Activated T-helper 1 cell treated with Interleukin-2 at 50 U/mL for 16 hours (primary cell): Measurements from ENCODE around the gene PTX4.
"Not testable (repeated sequence)": the region's sequence is repeated elsewhere in the genome, so short reads cannot be mapped to it uniquely, and the experiment has no call there.

Experiments used
- DNase-seq: peaks from one replicate; pipeline ENCODE4 v3.0.0-alpha.2; 2020; ENCODE audit warnings: low read depth

Gene PTX4

DNA sequence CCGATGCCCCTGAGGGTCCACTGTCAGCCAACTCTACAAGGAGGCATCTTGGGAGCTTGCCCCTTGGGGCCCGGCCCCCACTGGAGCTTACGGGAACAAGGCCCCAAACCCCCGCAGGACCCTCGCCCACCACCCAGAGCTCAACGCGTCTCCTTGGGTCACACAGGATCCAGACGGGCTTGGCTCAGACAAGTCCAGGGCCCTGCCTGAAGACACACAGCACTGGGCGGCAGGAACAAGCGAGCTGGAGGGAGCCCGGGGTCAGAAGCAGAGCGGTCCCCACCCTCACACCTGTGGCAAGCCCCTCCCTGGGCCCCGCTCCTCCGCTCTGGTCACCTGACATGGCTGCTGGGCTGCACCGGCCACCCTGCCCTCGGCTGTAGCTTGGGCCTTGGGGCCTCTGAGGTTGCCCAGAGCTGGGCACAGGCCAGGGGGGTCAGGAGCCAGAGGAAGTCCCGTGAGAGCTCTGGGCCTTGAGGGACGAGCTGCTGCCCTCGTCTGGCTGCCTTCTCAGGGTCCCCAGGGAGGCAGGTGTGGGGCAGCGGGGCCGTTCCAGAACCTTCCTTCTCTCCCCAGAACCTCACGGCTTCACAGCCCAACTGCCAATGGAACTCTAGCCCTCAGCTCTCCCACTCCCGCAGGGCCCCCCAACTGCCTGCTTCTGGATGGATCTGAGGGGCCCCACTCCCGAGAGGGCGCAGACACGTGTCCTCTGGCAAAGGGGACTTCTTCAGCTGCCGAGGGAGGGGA lies 44.6 kb downstream of the PTX4 start, which contains the start of gene CCDC154:
TSS of gene CCDC154 (minus strand) at position 577 of the 750 bp plus-strand sequence. CDS start at position 343, 234 bp downstream.
- no peak for DNase-seq

DNA sequence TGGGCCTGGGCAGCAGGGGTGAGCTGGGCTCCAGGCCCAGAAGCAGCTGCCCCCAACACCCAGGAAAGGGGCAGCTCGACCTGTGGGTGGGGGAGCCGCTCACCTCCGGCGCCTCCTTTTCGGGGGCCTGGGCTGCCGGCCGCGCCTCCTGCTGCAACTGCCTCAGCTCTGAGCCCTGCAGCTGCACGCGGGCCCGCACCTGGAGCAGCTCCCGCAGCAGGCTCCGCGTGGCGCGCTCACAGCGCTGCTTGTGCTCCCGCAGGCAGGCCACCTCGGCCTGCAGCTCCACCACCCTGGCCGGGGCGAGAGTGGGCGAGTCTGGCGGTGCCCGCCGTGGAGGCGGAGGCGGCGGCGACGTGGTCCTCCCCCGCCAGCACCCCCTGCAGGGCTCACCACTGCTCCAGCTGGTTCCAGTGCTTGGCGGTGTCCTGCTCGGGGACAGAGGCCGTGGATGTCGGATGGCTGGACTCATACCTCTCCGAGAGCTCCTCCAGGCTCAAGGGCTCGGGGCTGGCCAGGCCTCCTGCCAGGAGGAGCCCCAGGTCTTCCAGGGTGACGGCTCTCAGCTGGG lies 45.3 kb downstream of the PTX4 start:
- DNase-seq, result no peak

DNA sequence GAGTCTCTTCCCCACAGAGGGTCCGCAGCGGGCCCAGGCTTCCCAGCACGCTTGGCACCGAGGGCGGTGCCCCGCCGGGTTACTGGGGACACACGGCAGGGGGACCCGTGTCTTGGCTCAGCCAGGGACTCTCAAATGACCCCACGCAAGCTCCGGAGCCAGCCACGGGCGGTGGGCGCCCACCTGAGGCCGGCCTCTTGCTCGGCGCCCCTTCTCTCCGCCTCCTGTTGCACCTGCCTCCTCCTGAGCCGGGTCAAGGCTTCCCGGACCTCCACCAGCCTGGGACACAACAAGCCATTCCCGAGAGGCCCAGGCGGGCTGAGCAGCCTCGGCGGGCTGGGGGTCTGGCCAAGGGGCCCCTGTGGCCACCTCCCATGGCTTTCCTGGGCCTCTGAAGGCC lies 46.0 kb downstream of the PTX4 start:
- DNase-seq, result no peak

GRCh38 chr16:1441391-1441829 lies 47.3 kb downstream of the PTX4 start:
- DNase-seq, result no peak

DNA sequence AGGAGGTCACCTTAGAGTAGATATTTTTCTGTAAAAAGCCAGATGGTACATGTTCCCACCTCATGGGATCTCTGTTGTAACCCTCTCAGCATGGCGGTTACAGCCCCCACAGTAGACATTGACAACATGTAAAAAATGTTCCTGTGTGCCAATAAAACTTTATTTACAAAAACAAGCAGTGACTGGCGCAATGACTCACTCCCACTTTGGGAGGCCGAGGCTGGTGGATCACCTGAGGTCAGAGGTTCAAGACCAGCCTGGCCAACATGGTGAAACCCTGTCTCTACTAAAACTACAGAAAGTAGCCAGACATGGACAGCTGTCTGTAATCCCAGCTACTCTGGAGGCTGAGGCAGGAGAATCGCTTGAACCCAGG lies 49.1 kb downstream of the PTX4 start:
- DNase-seq, result not testable (repeated sequence)

GRCh38 chr16:1439058-1439698 lies 49.6 kb downstream of the PTX4 start:
- DNase-seq, result no peak

- DNase-seq, result no peak
Measured at GRCh38 chr16:1438229-1439057, 50.3 kb downstream of the PTX4 start.

DNA sequence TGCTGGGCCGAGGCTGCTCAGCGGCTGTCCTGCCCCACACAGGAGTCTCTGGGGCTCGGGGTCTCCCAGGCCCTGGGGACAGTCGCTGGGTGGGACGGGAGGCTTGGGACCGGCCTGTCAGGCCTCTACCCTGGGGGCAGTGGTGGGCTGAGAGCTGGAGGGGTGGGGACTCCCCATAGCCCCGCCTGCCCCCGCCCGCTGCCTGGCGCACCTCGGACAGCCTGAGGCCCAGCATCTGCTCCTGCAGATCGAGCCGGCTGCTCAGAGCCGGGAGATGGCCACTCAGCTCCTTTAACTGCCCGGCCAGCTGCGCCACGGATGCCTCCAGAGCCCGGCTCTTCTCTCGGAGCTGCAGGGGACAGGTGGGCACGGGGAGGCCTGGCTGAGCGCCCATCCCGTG lies 51.1 kb downstream of the PTX4 start:
- DNase-seq, result no peak

- DNase-seq, result no peak
Measured at GRCh38 chr16:1436731-1437355, 51.9 kb downstream of the PTX4 start.

- no peak for DNase-seq
Measured at GRCh38 chr16:1435921-1436697, 52.6 kb downstream of the PTX4 start.
